Suppressor macrophage (primary cell): Measurements from ENCODE around the gene SPDYC.
A peak's percentile ranks its signal among the peaks of the same experiment; 100 is the strongest.
"Not testable (repeated sequence)": the region's sequence is repeated elsewhere in the genome, so short reads cannot be mapped to it uniquely, and the experiment has no call there.

Experiments used
- DNase-seq, 4 experiments: peaks; one replicate each; pipeline ENCODE4 v3.0.0-alpha.2; 2020 to 2022

SPDYC gene

DNA sequence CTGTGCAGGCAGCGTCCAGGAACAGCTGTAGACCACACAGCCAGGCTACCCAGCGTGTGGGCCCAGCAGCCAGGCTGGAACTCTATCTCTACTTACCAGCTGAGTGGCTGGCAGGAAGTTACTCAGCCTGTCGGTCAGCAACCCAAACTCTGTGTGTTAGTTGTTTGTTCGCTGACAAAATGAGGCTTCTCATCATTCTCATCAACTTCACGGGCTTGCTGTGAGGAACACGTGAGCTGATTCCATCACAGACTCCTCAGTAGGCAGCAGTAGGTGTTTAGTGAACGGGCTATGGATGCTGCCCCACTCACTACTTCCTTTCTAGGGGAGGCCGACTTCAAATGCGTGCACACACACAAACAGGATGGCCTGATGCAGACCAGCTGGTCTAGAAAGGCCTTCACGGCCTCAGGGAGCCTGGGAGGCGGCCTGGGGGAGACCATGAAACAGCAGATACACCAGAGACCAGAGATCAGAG, 830 bp upstream of the SPDYC start:
- peak in 3 of 4 experiments; percentile 17 to 40 (median 38) for DNase-seq

DNA sequence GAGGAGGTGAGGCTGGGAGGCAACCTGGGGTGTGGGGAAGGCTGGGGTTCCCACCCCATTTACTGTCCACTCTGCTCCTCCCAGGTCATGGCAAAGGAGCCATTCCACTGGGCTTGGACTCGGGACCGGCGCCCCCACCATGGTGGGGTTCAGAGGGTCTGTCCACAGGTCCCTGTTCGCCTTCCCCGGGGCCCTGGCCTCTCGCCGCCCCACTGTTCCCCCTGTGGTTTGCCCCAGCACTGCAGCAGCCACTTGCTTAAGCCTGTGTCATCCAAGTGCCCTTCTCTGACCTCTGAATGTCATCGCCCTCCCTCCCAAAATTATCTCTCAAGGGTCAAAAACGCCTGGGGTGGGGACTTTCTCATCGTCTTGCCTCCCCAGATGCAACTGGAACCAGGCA, 2.6 kb downstream of the SPDYC start:
- DNase-seq: no peak

DNA sequence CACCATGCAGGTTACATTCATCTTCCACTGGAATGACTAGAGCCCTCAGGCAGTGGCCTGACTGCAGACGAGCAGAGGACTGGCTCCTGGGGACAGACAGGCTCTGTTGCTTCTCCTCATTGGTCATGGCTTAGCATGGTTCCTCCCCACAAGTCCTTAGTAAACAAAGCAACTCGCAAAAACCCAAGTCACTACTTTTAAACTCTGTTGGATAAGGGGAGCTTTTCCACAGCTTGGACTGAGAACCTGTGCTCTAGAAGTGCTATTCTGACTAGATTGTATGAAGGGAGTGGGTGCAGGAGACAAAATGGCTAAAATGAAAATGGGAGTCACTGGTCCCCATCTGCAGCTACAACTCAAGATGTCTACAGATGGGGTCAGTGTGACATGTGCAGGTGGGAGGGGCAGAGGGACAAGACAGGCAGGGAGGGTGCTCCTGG, 4.6 kb downstream of the SPDYC start:
- not testable (repeated sequence) for DNase-seq

DNA sequence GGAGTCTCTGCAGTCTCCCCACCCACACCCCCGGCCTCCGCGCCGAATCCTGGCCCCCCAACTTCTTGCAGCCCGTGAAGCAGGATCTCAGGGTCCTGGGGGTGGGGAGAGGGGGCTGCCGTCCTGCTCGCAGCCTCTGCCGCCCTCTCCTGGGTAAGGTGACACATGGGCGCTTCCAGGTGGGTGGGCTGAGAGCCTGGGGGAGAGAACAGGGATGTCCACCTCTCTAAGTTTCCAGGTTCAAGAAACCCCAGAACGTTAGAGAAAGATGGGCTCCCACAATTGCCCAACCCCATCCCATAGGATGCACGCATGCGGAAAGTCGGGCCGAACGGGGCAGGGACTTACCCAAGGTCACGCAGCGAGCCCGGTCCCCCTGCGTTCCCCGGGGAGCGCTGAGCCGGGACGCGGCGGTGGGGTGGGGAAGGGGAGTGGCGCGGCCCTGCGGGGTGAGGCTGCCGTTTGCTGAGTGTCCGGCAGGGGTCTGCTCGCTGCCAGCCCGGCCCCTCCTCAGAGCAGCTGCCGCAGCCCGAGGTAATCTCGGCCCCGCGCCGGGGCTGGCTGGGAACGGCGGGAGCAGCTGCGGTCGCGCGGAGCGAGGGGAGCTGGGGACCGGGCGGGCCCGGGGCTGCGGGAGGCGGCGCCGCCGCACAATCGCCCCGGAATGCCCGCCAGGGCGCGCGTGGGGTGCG, 11.0 kb downstream of the SPDYC start:
- DNase-seq: peak; percentile 72 to 89 (median 76)

DNA sequence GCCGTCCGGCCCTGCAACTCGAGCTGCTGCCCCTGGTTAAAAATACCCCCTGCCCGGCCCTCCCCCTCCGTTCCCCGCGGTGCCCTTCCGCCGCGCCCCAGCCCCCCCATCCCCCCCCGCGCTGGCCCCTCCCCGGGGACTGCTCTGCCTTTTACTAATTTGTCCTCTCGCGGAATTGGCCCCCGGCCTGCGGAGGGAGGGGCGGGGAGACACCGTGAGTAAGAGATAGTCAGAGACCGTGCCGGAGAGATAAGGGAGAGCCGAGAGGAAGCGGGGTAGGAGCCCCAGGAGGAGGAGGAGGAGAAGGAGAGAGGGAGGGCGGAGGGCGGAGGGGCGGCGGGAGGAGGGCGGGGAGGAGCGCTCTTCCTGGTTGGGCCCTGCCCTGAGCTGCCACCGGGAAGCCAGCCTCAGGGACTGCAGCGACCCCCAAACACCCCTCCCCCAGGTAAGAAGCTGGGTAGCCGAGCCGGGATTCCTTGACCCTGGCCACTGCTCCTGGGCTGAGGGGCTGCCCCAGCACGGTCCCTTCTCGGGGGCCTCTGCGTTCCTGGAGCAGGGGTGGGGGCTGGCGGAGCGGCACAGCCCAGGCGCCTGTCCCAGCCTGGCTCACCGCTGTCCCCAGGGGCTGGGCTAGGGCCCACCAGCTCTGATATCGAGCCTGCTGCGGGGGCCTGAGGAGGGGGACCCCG, 11.7 kb downstream of the SPDYC start, which contains the start of gene CAPN1:
Gene CAPN1, plus strand, starts transcription at position 360 of the 689 bp plus-strand sequence. CDS start 774 bp downstream, outside the sequence.
- peak; percentile 48 to 79 (median 68) for DNase-seq

DNA sequence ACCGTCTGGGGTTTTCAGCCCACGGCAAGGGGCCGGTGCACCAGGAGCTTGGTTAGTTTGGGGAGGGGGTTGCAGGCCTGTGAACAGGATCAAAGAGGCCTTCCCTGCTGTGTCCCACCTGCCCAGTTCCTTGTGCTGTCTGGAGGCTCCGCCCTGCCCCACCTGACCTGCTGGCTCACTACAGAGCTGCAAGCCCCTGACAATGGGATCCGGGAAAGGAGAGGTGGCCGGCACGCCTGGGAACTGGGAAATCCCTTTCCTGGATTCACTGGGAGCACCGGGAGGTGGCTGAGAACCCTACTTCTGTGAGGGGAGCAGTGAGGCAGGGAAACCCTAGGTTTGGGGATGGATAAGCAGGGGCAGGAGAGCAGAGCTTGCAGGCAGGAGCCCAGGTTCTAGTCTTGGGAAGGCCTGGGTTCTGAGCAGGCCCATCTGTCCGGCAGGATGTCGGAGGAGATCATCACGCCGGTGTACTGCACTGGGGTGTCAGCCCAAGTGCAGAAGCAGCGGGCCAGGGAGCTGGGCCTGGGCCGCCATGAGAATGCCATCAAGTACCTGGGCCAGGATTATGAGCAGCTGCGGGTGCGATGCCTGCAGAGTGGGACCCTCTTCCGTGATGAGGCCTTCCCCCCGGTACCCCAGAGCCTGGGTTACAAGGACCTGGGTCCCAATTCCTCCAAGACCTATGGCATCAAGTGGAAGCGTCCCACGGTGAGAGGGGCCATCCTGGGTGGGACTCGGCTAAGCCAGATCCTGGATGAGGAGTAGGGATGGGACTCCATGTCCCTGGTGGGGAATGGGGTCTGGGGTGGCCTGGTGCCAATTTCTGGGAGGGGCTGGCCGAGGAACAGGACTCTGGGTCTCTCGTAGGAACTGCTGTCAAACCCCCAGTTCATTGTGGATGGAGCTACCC, 12.5 kb downstream of the SPDYC start:
- DNase-seq: peak in 3 of 4 experiments; percentile 14 to 53 (median 27)

DNA sequence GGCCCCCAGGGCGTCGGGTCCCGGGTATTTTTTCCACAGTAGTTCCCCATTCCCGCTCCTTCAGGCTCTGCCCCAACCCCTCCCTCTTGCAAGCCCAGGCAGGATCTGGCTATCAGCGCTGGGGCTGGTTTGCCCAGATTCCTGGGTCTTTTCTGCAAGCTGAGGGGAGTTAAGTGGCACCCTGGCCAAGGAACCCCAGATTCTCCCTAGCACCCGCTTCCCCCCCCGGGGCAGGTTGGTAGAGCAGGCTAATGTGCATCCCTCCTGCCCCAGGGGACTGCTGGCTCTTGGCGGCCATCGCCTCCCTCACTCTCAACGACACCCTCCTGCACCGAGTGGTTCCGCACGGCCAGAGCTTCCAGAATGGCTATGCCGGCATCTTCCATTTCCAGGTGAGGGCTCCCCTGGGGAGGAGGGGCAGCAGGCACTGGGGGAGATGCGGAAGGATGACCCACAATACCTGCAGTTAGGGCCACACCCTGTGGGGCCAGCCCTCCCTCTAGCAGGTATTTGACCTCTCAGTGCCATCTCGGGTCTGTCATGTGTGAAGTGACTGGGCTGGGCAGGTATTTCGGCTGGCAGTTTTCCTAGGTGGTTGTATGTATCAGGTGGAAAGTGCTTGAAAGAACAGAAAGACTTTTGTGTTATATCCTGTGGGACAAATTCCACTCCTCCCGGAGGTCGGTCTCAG, 13.3 kb downstream of the SPDYC start:
- DNase-seq: no peak

DNA sequence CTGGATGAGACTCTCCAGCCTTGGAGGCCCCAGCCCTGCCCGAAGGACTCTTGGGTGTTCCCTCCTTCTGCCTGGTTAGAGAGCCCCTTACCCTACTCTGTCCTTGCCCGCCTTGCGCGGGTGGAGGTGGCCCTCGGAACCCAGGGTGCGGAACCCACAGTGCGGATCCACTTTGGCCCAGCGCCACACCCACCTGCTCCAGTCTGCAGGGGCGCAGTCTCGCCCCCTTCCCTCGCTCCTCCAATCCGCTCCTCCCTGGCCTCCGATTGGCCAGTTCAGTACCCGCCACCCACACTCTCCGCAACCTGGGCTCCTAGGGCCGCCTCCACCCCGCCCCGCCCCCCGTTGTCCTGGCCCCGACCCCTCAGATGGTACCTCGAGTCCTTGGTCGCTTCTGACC, 14.1 kb downstream of the SPDYC start:
- DNase-seq: no peak

DNA sequence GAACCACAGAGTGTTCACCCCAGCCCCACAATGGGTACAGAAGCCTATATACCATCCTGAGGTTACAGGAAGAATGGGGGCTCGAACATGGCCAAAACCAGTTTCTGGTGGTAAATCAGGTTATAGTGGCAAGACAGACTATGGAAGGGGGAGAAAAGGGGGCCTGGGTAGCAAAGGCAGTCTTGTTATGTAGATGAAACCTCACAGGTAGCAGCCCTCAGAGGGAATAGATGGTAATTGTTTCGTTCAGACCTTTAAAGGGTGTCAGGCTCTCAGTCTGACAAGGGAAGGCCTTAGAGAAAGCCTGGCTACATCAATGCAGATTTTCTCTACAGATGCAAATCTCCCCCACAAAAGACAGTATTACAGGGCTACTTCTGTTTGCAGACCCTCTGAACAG, 15.1 kb downstream of the SPDYC start:
- no peak for DNase-seq

DNA sequence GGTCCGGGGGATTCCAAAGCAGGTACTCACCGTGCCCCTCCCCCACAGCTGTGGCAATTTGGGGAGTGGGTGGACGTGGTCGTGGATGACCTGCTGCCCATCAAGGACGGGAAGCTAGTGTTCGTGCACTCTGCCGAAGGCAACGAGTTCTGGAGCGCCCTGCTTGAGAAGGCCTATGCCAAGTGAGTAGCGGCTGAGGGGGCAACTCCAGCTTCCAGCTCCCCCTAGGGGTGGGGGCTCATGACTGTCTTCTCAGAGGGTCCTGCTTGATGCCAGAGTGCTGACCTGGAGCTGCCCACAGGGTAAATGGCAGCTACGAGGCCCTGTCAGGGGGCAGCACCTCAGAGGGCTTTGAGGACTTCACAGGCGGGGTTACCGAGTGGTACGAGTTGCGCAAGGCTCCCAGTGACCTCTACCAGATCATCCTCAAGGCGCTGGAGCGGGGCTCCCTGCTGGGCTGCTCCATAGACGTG, 15.9 kb downstream of the SPDYC start:
- DNase-seq: no peak

DNA sequence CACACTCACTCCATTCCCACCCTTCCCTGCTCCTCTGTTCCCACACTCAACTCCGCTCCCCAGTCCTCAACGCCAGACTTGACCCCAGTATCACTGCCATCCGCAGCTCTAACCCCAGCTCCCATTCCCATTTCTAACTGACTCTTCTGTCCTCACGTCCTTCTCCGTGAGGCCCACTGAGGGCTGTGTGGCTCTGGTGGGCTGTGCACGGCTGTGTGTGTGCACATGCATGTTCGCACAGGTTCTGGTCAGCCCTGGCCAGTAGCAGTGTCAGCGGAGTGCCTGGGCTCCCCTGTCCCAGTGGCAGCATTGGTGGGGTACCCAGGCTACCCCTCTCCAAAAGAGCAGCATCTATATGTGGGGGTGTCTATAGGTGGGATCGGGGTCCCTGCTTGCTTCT, 16.7 kb downstream of the SPDYC start:
- no peak for DNase-seq

DNA sequence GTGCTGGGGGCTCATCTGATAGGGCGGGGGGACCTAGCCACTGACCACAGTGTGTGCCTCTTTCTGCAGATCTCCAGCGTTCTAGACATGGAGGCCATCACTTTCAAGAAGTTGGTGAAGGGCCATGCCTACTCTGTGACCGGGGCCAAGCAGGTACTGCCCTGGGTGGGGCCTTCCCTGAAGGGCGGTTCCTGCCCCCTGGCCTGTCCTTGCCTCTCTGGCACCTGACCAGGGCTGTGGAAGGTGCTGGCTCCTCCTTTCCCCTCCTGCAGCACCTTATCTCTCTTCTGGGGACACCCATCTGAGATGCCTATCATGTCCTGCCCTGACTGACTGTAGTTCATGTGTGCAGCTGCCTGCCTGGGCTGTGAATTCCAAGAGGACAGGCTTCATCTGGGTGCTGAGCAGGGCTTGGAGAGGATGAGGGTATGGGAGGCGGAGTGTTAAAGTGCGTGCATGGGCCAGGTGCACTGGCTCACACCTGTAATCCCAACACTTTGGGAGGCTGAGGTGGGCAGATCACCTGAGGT, 17.2 kb downstream of the SPDYC start:
- no peak for DNase-seq

DNA sequence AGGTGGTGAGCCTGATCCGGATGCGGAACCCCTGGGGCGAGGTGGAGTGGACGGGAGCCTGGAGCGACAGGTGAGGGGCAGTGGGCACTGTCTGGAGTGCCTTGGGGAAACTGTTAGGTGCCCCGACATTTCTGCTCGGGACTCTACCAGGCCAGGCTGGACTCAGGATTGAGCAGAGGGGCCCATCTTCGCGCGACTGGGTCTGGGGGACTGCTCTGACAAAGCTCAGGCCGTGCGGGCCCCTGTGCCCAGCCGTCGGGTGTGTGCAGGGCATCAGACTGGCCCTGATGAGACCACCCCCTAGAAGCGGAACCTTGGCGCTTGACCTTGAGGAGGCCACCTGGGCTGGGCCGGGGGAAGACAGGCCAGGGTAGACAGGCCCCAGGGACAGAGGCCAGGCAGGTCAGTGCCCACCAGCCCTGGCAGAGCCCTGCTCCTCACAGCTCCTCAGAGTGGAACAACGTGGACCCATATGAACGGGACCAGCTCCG, 18.0 kb downstream of the SPDYC start:
- no peak for DNase-seq

DNA sequence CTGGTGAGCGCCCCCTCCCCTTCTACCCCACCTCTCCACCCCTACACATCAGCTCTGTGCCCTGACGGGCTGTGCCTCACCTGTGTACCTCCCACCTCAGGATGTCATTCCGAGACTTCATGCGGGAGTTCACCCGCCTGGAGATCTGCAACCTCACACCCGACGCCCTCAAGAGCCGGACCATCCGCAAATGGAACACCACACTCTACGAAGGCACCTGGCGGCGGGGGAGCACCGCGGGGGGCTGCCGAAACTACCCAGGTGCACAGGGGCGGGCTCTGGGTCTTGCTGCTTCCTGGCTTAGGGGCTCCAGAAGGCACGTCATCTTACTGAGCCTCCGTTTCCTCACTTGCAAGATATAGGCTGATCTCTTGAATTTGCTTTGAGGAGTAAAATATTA, 18.5 kb downstream of the SPDYC start:
- DNase-seq: no peak

DNA sequence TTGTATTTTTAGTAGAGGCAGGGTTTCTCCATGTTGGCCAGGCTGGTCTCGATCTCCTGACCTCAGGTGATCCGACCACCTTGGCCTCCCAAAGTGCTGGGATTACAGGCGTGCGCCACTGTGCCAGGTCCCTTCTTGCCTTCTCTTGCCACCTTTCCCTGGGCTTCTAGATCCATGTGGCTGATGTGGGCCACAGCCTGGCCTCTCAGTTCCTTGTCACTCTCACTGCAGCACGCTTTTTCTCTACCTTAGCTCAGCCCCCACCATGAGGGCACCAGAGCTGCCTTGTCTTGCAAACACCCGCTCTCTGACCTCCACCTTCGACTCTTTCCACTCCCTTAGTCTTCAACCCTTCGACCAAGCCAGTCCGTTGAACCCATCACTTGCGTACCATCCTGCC, 19.2 kb downstream of the SPDYC start:
- DNase-seq: no peak

DNA sequence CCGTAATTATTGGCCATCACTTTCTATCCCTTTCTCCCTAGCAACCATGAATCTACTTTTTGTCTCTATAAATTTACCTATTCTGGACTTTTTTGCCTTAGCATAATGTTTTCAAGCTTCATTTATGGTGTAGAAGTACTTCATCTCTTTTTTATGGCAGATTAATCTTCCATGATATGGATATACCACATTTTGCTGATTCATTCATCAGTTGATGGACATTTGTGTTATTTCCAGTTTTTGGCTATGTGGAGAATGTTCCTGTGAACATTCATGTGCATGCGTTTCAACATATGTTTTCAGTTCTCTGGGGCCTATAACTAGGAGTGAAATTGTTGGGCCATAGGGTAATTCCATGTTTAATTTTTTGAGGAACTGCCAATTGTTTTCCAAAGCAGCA, 24.5 kb downstream of the SPDYC start:
- DNase-seq: no peak

DNA sequence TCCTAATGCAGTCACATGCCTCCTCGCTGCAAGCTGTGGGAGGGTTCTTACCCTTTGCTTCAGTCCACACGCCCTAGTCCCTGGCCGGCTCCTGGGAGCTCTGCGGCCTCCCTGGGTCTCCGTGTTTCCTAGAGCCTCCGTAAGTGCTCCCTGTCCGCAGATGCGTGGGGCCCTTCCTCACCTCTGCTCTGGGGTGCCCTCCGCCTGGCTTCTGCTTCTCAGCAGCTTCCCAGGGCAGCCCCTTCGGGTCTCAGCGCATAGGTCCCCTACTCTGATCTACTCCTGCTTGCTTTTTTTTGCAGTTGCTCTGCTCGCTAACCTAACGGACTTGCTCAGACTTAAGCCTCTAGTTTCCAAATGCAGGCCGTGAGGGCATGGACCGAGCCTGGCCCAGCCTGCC, 34.1 kb downstream of the SPDYC start:
- DNase-seq: no peak

DNA sequence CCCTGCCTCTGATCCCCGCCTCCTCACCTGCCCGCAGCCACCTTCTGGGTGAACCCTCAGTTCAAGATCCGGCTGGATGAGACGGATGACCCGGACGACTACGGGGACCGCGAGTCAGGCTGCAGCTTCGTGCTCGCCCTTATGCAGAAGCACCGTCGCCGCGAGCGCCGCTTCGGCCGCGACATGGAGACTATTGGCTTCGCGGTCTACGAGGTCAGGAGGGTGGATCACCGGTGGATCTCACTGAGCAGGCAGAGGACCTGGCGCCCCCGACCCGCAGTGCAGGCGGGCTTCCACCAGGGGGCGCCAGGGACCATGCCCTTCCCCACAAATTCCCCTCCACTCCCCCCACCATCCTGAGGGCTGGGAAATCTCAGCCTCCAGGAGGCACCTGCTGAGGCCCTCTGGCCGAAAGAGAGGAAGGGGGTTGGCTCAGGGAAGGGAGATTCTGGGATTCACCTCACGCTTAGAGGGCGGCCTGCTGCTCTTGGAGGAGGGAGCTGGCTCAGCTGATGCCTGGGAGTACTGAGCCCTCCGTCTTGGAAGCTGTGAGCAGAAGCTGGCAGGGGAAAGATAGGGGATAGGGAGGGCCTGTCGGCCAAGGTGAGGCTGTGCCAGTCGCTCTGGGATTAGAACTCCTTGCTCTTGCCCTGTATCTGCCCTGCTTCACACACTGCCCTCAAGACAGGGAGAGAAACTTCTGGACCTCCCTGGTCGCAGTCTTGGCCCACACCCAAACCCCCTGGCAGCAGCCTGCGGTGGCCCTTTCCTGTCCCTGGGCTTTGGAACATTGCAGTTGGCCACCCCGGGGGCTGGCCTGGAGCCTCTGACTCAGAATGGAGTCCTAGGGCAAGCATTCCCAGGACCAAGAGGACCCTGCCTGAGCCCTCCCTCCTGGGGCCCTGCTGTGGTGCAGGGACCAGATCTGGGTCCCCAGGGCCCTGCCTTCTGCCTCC, 34.9 kb downstream of the SPDYC start:
- DNase-seq: peak; percentile 41 to 67 (median 54)

DNA sequence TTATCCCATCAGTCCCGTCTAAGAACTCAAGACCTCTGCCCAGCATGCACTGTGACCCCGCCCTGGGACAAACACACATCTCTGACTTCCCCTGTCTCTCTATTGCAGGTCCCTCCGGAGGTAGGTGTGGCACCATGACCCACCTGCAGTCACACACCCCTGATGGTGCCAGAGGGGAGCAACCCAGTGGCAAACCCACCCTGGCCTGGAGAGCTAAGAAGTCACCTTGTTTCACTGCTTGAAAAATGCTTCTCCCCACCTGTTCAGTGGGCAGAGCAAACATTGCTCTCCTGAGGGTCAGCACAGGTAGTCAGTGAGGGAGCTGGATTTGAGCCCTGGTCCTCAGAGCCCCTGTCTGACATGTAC, 35.6 kb downstream of the SPDYC start:
- no peak for DNase-seq

DNA sequence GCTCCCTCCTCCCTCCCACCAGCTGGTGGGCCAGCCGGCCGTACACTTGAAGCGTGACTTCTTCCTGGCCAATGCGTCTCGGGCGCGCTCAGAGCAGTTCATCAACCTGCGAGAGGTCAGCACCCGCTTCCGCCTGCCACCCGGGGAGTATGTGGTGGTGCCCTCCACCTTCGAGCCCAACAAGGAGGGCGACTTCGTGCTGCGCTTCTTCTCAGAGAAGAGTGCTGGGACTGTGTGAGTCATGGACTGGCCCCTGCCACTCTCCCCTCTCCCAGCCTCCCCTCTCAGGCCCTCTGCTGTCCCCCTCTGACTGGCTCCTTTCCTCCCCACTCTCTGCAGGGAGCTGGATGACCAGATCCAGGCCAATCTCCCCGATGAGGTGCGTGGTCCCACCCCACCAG, 36.4 kb downstream of the SPDYC start:
- DNase-seq: no peak

DNA sequence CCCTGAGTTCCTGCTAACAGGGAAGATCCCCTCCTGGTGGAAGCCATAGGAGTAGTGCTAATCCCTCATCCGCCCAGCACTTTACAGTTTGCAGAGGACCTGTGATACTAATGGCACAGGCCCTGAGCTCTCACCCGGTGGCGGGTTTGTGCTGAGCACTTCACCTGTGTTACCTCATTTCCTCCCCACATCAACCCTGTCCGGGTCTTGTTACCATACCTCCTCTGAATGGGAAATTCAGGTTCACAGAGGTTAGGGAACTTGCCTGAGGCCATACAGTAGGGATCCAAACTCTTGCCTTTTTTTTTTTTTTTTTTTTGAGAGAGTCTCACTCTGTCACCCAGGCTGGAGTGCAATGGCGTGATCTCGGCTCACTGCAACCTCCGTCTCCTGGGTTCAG, 36.9 kb downstream of the SPDYC start:
- no peak for DNase-seq
